A673 (cell line): Measurements from ENCODE around the gene GRID2.

Experiments used
- EZH2 ChIP-seq: fragments of 200-600 bp; sonication (generic); IDR thresholded peaks from 2 replicates; pipeline ENCODE4 v1.6.1; 2017; ENCODE audit warnings: borderline replicate concordance, low read depth, mild to moderate bottlenecking, mixed read lengths, antibody characterized with exemption, low read length; ENCODE audit not compliant: poor library complexity, severe bottlenecking
- TF ChIP-seq, protein P1 (sequence below): fragments of 300-800, 200-600 bp; sonication (generic); conservative IDR thresholded peaks from 2 replicates; pipeline ENCODE4 v1.5.1; 2017; ENCODE audit warnings: low read depth, mild to moderate bottlenecking, antibody characterized with exemption, low read length, moderate library complexity, mixed read lengths

DNA sequence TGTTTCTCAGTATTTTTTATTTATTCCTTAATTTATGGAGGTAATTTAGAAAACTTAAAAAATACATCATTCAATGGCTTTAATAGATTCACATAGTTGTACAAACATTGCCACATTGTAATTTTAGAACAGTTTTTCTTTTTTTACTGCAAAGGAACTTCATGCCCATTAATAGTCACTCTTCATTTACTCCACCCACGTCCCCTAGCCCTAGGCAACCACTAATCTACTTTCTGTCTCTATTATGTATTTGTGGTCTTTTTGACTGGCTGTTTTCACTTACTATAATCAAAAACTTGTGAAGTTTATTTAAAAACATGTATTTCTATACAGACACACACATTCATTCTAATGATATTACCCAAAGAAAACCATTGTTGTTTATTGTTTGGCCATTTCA is 664.8 kb downstream of the GRID2 start:
- TF ChIP-seq, protein P1, sequence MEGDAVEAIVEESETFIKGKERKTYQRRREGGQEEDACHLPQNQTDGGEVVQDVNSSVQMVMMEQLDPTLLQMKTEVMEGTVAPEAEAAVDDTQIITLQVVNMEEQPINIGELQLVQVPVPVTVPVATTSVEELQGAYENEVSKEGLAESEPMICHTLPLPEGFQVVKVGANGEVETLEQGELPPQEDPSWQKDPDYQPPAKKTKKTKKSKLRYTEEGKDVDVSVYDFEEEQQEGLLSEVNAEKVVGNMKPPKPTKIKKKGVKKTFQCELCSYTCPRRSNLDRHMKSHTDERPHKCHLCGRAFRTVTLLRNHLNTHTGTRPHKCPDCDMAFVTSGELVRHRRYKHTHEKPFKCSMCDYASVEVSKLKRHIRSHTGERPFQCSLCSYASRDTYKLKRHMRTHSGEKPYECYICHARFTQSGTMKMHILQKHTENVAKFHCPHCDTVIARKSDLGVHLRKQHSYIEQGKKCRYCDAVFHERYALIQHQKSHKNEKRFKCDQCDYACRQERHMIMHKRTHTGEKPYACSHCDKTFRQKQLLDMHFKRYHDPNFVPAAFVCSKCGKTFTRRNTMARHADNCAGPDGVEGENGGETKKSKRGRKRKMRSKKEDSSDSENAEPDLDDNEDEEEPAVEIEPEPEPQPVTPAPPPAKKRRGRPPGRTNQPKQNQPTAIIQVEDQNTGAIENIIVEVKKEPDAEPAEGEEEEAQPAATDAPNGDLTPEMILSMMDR, result no peak
- no peak for TF ChIP-seq EZH2
